ENCODE results near the gene ERN1. TPM values are rescaled to one million over a fixed set of nuclear protein-coding genes. Genes with fewer than 3 reads are reported as not detected.

Gene ERN1
- total RNA-seq, 1 donor = 13.3 TPM

- DNase-seq (ENCODE audit: low read depth) = no peak
- H3K4me3 ChIP-seq (ENCODE audit: low read depth, low read length) = no peak overlapping the region
- TF ChIP-seq CTCF (IDR thresholded peaks at IDR 0.05; ENCODE audit: insufficient read depth, low read length) = no peak
Observed at GRCh38 chr17:64158406-64158805, 28.5 kb upstream of the ERN1 start.

- H3K4me3 ChIP-seq (ENCODE audit: low read depth, low read length) = no peak overlapping the region
- no peak for DNase-seq (ENCODE audit: low read depth)
- TF ChIP-seq CTCF (IDR thresholded peaks at IDR 0.05; ENCODE audit: insufficient read depth, low read length) = no peak
Observed at GRCh38 chr17:64157669-64158180, 27.8 kb upstream of the ERN1 start.

- TF ChIP-seq CTCF (IDR thresholded peaks at IDR 0.05; ENCODE audit: insufficient read depth, low read length) = no peak
- H3K4me3 ChIP-seq (ENCODE audit: low read depth, low read length) = no peak overlapping the region
- DNase-seq (ENCODE audit: low read depth) = no peak
Observed at GRCh38 chr17:64156670-64157069, 26.7 kb upstream of the ERN1 start.

- DNase-seq (ENCODE audit: low read depth) = peak; percentile 51
- no peak overlapping the region for H3K4me3 ChIP-seq (ENCODE audit: low read depth, low read length)
- TF ChIP-seq CTCF (IDR thresholded peaks at IDR 0.05; ENCODE audit: insufficient read depth, low read length) = peak; percentile 3
Observed at GRCh38 chr17:64155751-64156544, 26.0 kb upstream of the ERN1 start.

- no peak overlapping the region for H3K4me3 ChIP-seq (ENCODE audit: low read depth, low read length)
- no peak for DNase-seq (ENCODE audit: low read depth)
- TF ChIP-seq CTCF (IDR thresholded peaks at IDR 0.05; ENCODE audit: insufficient read depth, low read length) = no peak
Observed at GRCh38 chr17:64155129-64155528, 25.2 kb upstream of the ERN1 start.

- no peak for DNase-seq (ENCODE audit: low read depth)
- TF ChIP-seq CTCF (IDR thresholded peaks at IDR 0.05; ENCODE audit: insufficient read depth, low read length) = no peak
- H3K4me3 ChIP-seq (ENCODE audit: low read depth, low read length) = no peak overlapping the region
Observed at GRCh38 chr17:64154717-64155116, 24.8 kb upstream of the ERN1 start.

All from fibroblast of the aortic adventitia (primary cell).